H54 (cell line): ENCODE measurements around the gene KHK.

ENCODE experiments used
- DNase-seq: peaks from one replicate; pipeline ENCODE4 v3.0.0; 2011; ENCODE audit warnings: low spot score, mixed read lengths; ENCODE audit not compliant: insufficient read length
- FAIRE-seq: peaks from 3 replicates; lab custom pipeline; 2011; peaks lifted over from hg19 to GRCh38; lab: Jason Lieb, UNC
- POLR2A ChIP-seq: IDR thresholded peaks from 2 replicates; pipeline ENCODE4 v1.6.1; 2011; ENCODE audit warnings: low read depth, mild to moderate bottlenecking, low read length

KHK gene

DNA sequence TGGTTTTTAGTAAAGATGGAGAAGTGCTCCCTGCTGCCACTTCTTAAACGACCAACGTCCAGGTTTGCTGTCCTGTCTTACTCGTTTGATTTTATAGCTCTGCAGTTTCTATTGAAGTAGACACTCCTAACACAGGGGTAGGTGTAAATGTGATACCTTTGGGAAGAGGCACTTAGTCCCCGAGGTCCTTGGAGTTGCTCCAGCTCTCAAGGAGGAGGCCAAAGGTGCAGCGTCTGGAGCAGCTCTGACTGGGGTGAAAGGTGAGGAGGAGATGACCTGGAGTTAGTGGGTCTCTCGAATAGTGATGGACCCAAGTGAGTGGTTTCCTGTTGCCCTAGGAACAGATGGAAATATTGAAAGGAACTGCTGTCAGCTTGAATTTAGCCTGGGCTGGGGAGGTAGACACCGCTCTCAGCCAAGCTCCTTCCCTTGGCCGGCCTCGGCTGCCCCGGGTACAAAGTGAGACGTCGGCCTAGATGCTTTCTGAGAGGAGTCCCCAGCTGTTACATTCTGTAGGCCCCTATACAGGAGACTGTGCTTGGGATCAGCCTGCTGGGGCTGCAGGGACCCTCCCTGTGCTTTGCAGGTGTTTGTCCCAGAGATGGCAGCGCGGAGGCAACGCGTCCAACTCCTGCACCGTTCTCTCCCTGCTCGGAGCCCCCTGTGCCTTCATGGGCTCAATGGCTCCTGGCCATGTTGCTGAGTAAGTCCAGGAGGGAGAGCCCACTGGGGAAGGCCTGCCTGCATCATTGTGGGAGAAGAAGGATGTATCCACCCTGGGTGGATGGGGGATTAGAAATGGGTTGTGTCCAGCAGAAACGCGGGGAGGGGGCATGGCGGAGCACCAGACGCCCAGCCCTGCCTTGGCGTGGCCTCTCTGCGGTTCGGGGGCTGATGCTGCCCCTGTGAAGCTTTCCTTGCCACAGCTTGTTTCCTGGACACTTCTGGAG lies 5.4 kb downstream of the KHK start:
- DNase-seq (no peak), FAIRE-seq (no peak)
- TF ChIP-seq POLR2A, result no peak

DNA sequence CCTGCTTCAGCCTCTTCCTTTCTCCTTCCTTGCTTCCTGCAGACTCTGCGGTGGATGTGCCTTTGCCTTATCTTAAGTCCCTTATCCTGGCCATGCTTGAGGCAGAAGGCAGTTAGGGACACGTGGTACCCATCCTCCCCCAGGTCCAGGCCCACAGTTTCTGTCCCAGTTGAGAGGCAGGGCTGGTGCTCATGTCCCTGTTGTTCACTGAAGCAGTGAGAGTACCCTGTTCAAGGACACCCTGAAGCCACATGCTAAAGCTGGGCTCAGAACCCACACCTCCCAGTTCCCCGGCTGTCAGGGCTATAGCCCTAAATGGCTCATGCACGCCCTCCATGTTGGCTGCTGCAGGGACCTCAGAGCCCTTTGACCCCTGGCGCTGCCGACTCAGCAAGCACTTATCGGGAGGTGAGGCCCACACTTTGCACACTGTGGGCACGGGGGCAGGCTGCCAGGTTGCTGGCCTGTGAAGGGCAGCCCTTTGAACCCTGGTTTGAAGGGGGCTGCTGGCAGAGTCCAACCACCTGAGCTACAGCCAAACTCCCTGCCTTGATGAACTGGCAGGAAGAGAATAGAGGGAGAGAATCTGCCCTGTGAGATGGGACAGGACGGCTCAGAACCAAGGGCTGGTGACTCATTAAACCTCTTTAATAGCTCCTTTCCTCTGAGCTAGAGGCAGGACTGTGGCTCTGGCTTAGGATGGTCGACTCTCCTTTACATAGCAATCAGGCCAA lies 6.3 kb downstream of the KHK start:
- DNase-seq (no peak), FAIRE-seq (no peak)
- TF ChIP-seq POLR2A, result no peak

DNA sequence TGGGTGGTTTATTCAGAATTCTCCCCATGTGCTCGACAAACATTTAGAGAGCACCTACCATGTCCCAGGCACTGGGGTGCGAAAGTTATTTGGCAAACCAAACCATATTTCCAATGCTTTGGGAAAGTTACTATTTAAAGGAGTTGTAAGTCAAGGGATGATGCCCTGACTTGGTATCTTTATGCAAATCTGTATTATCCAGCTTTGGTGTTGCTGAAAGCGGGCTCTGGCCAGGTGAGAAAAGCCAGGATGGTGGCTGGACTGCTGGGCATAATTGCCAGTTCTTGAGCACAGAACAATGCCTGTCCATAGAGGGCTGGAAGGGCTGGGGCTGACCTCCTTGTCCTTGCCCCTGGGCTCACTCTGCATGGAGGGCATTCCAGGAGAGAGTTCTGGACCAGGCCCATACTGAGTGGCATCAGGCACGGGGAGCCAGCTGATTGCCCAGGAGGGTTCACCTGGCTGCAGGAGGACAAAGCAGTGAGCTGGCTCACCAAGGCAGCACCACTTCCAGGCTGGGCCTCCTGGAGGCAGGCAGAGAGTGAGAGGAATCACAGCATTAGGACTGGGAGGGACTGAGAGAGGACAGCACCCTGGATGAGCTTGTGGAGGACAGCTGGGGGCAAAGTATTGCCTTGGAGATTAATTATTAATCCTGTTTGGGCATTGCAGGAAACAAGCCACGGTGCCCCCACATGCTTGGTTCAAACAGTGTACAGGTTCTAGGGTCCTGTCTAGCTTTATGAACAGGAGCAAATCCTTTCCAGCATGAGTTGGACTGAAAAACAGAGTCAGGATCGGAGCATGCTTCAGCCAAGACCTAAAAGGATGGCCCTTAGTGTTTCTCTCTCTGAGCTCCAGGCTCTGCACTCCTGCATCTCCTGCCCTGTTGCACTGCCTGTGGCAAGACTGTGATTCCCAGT lies 7.1 kb downstream of the KHK start:
- TF ChIP-seq POLR2A, result no peak
- DNase-seq (no peak), FAIRE-seq (no peak)

DNA sequence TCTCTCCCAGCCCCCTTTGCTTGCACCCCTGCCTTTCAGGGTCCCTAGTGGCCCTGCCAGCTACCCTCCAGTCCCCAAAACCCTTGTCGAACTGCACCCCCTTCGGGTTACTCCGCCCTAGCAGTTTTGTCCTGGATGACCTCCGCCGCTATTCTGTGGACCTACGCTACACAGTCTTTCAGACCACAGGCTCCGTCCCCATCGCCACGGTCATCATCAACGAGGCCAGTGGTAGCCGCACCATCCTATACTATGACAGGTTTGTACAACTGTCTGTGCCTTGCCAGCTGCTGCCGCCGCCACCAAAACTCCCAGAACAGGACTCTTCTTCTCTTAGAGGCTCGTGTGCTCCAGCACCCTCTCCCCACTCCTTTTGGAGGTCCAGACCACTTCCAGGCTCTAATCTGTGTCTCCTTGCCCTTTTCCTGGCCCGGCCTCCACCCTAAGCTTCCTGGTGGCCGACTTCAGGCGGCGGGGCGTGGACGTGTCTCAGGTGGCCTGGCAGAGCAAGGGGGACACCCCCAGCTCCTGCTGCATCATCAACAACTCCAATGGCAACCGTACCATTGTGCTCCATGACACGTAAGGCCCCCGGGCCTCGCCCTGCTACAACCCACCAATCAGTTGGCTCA lies 7.9 kb downstream of the KHK start:
- TF ChIP-seq POLR2A, result no peak
- DNase-seq, result no peak
- FAIRE-seq, result no peak

GRCh38 chr2:27095427-27095744 lies 8.8 kb downstream of the KHK start:
- no peak for FAIRE-seq
- no peak for TF ChIP-seq POLR2A
- no peak for DNase-seq

DNA sequence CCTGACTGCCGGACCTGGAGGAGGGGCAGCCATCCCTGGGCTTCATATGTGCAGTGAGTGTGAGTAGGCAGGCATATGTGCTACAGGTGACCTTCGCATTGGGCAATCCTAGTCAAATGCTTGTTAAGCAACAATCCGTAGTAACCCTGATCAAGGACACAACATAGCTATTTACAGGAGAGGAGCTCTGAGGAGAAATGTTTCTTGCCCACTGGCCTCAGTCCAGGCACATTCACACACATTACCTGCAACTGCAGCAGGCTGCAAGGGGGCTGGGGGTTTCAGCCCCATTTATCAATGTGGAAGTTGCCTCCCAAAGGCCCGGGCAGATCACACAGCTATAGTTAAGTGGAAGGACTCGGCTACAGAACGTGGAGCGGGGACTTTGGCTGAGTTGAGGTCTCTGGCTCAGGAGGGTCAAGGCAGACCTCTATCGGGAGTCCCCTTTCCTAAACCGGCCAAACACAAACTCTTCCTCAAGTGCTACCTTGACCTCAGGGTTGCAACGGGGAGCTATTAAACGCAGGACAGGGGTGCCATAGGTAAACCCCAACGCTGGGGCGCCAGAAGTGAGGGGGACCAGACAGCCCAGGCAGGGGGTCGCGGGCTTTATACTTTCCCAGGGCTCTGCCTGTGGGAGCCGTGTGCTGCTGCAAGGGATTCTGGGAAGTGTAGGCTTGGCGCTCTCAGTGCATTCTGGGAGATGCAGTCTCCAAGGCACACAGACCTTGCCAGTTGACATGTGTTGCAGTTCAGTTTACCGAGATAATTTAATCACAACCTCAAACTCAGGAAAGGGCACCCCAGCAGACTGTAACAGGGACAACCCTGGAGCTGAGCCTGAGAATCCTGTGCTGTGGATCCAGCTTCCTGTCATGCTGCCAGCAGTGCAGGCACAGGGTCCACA lies 9.4 kb downstream of the KHK start:
- TF ChIP-seq POLR2A, result no peak
- peak; percentile 6 for FAIRE-seq
- peak; percentile 54 for DNase-seq

DNA sequence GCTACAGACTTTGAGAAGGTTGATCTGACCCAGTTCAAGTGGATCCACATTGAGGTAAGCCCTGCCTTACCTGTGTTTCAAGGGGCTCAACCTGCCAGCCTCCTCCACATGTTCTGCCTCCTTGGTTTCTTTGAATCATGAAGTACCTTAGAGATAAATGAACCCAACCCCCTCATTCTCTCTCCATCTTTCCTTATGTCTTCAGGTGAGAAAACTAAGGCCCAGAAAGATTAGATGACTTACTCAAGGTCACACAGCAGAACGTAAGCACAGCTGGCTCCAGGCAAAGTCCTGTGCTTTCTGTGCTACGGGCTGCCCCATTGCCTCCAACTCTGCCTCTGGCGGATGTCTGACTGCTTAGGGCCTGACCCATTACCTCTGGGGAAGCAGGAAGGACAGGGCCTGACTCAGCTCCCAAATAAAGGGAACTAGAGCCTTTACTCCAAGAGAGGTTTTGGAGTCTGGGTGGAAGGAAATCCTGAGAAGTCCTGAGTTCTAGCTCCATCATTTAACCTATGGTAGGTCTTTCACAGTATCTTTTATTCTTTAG lies 10.3 kb downstream of the KHK start:
- TF ChIP-seq POLR2A, result no peak
- DNase-seq (no peak), FAIRE-seq (no peak)

DNA sequence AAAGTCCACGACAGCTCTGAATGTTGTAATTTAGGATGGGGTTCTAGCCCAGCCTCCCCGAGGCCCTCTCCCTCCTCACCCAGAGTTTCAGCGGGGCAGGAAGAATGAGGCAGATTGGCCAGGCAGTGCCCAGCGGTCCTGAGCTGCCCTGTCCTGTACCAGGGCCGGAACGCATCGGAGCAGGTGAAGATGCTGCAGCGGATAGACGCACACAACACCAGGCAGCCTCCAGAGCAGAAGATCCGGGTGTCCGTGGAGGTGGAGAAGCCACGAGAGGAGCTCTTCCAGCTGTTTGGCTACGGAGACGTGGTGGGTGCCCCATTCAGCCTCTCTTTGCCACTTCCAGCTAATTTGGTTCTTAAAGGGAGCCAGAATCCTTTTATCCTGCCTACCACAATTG lies 10.8 kb downstream of the KHK start:
- DNase-seq, result no peak
- no peak for FAIRE-seq
- TF ChIP-seq POLR2A, result no peak

GRCh38 chr2:27099334-27099955 lies 12.9 kb downstream of the KHK start:
- TF ChIP-seq POLR2A, result no peak
- DNase-seq (no peak), FAIRE-seq (no peak)

DNA sequence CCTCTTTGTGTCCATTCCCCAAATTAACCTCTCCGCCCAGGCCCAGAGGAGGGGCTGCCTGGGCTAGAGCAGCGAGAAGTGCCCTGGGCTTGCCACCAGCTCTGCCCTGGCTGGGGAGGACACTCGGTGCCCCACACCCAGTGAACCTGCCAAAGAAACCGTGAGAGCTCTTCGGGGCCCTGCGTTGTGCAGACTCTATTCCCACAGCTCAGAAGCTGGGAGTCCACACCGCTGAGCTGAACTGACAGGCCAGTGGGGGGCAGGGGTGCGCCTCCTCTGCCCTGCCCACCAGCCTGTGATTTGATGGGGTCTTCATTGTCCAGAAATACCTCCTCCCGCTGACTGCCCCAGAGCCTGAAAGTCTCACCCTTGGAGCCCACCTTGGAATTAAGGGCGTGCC lies 13.5 kb downstream of the KHK start:
- no peak for TF ChIP-seq POLR2A
- DNase-seq (no peak), FAIRE-seq (no peak)

DNA sequence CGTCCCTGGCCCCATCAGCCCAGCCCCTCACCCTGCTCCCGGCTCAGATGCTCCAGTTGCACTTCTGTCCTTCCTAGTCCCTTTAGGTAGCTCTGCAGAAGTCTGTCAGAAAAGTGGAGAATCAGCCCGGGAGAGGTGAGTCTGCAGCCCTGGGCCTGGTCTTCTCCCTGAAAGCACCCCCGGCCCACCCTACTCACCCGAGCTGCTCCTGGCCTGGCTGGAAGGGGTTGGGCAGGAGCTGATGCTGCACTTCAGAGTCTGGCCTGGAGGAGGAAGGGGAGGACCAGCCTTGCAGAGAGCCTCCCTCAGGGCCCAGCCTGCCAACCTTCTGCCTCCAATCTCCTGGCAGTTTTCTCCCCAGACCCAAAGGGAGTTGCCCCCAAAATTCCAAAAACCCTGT lies 15.8 kb downstream of the KHK start:
- DNase-seq (no peak), FAIRE-seq (no peak)

DNA sequence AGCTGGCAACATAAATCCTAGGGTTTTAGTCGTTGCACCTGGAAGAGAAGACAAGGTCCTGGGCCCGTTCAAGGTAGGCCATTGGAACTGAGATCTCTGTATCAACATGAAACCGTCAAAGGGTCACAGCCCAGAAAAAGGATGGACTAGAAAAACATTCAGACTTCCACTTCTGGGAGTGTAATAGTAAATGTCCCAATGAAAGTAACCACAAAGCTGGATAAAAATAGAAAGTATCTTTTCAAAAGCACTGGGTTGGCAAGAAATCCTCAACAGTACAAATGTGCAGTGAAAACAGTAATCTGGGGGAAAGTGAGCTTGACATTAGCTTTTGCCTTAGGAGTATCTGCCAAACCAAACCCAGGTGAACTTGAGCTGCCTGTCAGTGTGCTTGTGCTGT lies 19.4 kb downstream of the KHK start:
- TF ChIP-seq POLR2A, result no peak
- FAIRE-seq (no peak), DNase-seq (no peak)

More for the DNA sequence above, 15.8 kb downstream of the KHK start:
- TF ChIP-seq POLR2A, result no peak
